Muscle layer of duodenum (tissue), 2 donors: ENCODE results near the gene ARHGAP28.

Experiments
- H3K27ac ChIP-seq: one replicate; pipeline ENCODE4 v1.7.0; 2013; ENCODE audit warnings: mild to moderate bottlenecking, low read length
- H3K27me3 ChIP-seq: one replicate; pipeline ENCODE4 v1.7.0; 2013; ENCODE audit warnings: low read depth, mild to moderate bottlenecking, control low read depth, low read length
- H3K36me3 ChIP-seq, 2 donors: one replicate each; pipeline ENCODE4 v1.7.0; 2013; ENCODE audit warnings: low read length in 2 of 2, control low read depth in 1 of 2, mild to moderate bottlenecking in 1 of 2; ENCODE audit not compliant: insufficient read depth in 2 of 2, control insufficient read depth in 1 of 2
- H3K4me1 ChIP-seq, 2 donors: one replicate each; pipeline ENCODE4 v1.7.0; 2013; ENCODE audit warnings: low read length in 2 of 2, mild to moderate bottlenecking in 2 of 2, control low read depth in 1 of 2, moderate library complexity in 1 of 2; ENCODE audit not compliant: insufficient read depth in 2 of 2, control insufficient read depth in 1 of 2
- H3K4me3 ChIP-seq, 2 donors: one replicate each; pipeline ENCODE4 v1.7.0; 2013; ENCODE audit warnings: low read length in 2 of 2, low read depth in 1 of 2, mild to moderate bottlenecking in 1 of 2
- H3K9me3 ChIP-seq, 2 donors: one replicate each; pipeline ENCODE4 v1.7.0; 2013; ENCODE audit warnings: low read length in 2 of 2, control low read depth in 1 of 2, mild to moderate bottlenecking in 1 of 2; ENCODE audit not compliant: control insufficient read depth in 1 of 2
- donor health status: healthy.

ARHGAP28 gene

DNA sequence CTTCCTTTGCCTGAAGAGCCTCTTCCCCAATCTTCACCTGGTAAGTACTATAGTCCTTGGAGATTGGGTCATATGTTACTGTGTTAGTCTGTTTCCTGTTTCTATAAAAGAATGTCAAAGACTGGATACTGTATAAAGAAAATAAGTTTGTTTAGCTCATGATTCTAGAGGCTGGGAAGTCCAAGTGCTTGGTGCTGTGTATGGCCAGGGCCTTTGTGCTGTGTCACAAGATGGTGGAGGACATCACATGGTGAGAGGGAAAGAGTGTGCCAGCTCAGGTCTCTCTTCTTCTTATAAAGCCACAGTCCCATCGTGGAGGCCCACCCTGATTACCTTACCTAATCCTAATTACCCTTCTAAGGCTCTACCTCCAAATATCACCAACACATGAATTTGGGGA, 20.9 kb downstream of the ARHGAP28 start:
- Histone ChIP-seq H3K9me3 (peaks cover 4 to 5% of the 10 kb centered on the region in 2 donors), H3K4me1 (peaks cover 0 to 8% of the 10 kb centered on the region in 2 donors), H3K27me3 (no peaks in the 10 kb centered on the region), H3K4me3 (no peak overlapping the region), H3K36me3 (no peaks in the 10 kb centered on the region), H3K27ac (no peak overlapping the region)

DNA sequence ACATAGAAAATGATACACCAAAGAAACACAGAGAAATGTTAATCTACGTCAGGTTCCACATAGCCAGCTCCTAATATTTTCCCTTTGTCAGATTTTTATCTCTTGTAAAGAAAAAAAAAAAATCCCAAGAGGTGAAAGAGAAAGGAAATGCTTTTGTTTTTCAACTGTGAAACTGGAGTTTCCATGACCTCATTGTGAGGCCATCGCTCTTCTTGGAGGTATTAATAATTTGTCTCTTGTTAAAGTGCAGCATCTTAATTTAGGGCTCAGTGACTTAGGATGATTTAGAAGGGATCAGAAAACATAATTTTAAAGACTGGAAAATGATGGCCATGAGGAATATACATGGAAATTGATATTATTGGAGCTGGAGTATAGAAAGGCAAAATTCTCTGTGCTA, 21.7 kb downstream of the ARHGAP28 start:
- Histone ChIP-seq H3K9me3 (peaks cover 4 to 5% of the 10 kb centered on the region in 2 donors), H3K36me3 (no peaks in the 10 kb centered on the region), H3K4me3 (no peak overlapping the region), H3K27me3 (no peaks in the 10 kb centered on the region), H3K27ac (no peak overlapping the region), H3K4me1 (peaks cover 0 to 8% of the 10 kb centered on the region in 2 donors)

DNA sequence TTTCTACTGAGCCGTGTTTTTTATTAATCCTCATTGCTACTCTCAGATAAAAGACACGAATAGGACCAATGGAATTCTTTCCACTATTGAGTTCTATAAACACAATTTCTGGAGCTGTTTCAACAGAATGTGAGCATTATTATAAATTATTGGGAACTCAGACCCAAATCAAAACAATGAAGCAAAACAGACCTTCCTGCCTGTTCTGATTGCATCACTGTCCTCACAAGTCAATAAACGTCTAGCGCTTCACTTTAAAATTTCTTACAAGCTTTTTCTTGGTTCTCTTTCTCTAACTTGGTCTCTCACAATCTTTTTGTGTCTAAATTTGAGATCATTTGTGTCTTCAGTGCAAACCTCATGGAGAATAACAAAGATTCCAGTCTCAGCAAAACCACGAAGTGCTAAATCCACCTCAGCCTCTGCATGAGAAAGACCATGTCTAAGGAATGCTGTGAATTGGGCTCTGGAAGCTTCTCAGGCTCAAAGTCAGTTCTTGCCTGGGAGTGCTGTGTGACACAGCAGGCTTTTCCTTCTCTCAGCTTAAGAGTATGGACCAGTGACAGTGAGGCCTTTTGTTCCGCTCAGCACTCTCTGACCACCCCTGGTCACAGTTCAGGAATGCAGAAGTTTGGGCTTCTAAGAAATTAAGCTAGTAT, 22.8 kb downstream of the ARHGAP28 start:
- Histone ChIP-seq H3K4me1 (peaks cover 0 to 8% of the 10 kb centered on the region in 2 donors), H3K27ac (no peak overlapping the region), H3K27me3 (no peaks in the 10 kb centered on the region), H3K36me3 (no peaks in the 10 kb centered on the region), H3K4me3 (no peak overlapping the region), H3K9me3 (peaks cover 4 to 5% of the 10 kb centered on the region in 2 donors)

DNA sequence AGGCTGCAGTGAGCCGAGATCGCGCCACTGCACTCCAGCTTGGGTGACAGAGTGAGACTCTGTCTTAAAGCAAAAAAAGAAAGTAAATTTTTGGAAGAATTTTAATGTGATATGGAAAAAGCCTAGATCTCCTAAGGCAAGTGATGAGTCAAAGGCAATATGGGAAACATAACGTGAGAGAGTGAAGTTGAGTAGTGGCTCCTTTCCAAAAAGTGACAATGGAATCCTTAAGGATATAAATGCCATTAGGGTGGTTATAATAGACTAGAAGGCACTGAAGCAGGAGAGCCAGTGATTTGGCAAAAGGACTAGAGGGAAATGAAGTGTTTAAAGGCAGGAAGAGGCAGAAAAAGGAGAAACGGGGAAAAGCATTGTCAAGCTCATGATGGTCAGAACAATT, 25.6 kb downstream of the ARHGAP28 start:
- H3K36me3 ChIP-seq = no peaks in the 10 kb centered on the region
- no peak overlapping the region for H3K27ac ChIP-seq
- H3K4me1 ChIP-seq = peaks cover 0 to 5% of the 10 kb centered on the region in 2 donors
- no peaks in the 10 kb centered on the region for H3K27me3 ChIP-seq
- H3K9me3 ChIP-seq = peaks cover 2 to 4% of the 10 kb centered on the region in 2 donors
- H3K4me3 ChIP-seq = no peak overlapping the region

DNA sequence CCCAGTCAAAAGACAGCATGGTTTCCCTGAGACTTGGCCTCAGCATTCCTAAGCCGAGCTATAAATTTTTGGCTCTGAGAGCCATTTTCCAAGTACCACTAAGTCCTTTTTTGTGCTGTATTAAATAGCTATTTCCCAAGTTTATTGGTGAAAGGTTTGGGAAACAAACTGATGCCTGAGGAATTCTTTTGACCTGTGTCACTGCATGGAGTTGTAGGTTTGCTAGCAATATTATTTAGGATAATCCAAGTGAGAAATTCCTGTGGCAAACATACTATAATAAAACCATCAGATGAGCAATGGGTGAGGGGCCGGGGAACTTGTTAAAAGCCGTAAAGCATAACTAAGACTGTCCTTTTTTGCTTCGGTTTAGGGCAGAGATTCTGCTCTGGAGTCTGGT, 28.4 kb downstream of the ARHGAP28 start:
- no peak overlapping the region for H3K4me3 ChIP-seq

DNA sequence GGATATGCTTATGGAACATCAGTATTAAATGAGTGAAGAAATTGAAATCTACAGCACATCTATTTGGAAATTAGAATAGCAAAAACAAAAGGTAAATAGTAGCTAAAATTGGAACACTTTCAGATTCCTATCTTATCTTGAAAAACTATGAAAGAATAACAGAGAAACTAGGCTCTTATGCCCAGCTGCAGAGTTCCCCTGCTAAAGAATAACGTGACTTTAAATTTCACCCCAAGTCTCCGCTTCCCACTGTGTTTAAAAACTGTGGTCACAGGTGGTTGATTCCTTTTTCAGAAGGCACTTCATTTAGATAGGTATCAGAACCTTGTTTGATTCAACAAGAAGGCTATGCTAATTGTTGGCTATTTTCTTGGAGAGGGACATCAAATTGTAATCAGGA, 30.1 kb downstream of the ARHGAP28 start:
- H3K4me1 ChIP-seq = no peaks in the 10 kb centered on the region
- H3K27ac ChIP-seq = no peak overlapping the region
- no peak overlapping the region for H3K4me3 ChIP-seq
- H3K36me3 ChIP-seq = no peaks in the 10 kb centered on the region
- H3K9me3 ChIP-seq = no peaks in the 10 kb centered on the region
- no peaks in the 10 kb centered on the region for H3K27me3 ChIP-seq

More for the DNA sequence above, 28.4 kb downstream of the ARHGAP28 start:
- no peaks in the 10 kb centered on the region for H3K27me3 ChIP-seq
- H3K4me1 ChIP-seq = no peaks in the 10 kb centered on the region
- no peak overlapping the region for H3K27ac ChIP-seq
- no peaks in the 10 kb centered on the region for H3K36me3 ChIP-seq
- H3K9me3 ChIP-seq = no peaks in the 10 kb centered on the region

DNA sequence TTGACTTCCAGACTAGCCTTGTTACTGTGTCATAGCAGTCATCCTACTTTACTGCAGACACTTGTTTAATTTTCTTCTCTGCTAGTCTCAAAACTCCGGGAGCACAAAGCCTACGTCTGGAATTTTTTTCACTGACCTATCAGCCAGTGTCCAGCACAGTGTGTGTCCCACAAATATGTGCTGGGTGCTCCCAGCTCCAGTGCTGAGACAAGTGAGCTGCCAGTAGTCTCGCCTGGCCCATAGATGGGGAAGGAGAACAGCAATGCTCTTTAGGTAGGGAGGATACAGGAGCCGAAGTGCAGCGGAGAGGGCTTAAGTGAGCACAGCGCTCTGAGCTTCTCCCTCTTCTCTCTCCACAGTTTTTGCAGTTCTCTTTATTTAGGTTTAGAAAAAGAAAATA, 34.0 kb downstream of the ARHGAP28 start:
- H3K27me3 ChIP-seq = no peaks in the 10 kb centered on the region
- no peaks in the 10 kb centered on the region for H3K36me3 ChIP-seq
- H3K4me3 ChIP-seq = no peak overlapping the region
- H3K27ac ChIP-seq = no peak overlapping the region
- no peaks in the 10 kb centered on the region for H3K4me1 ChIP-seq
- H3K9me3 ChIP-seq = peaks cover 0 to 3% of the 10 kb centered on the region in 2 donors

DNA sequence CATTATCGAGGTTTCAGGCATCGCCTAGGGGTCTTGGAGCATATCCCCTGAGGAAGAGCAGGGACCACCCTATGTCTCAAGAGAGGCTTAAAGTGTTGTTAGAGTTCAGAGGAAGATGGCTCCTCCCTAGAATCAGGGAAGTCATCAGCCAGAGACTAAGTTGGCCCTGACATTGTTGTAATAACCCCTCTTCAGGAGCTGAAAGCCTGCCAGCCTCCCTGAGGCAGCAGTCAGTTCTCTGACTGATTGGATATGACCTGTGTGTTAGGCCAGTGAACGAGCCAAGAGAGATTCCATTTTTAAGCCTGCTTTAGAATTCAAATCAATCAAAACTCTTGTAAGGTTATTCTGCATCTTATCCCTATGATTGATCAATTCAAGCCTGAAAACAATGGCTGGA, 34.9 kb downstream of the ARHGAP28 start:
- H3K9me3 ChIP-seq = peaks cover 0 to 3% of the 10 kb centered on the region in 2 donors
- no peaks in the 10 kb centered on the region for H3K4me1 ChIP-seq
- H3K4me3 ChIP-seq = no peak overlapping the region
- H3K27ac ChIP-seq = no peak overlapping the region
- no peaks in the 10 kb centered on the region for H3K27me3 ChIP-seq
- H3K36me3 ChIP-seq = no peaks in the 10 kb centered on the region

DNA sequence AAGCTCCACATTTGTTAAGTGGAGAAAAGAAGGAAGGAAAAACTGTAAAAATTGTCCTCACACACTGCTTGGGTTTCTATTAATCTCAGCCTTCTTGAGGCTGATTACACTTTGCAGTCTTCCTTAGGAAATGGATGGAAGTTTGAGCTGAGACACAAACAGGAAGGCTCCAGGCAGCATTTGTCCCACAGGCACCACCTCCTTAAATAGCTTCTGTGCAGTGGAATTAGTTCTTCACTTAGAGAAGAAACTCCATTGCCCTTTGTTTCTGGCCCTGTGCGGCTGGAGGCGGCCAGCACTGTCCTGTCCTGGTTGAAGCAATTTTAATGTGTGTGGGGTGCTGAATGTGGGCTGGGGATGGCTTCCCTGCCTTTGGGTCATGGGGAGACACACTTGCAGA, 44.3 kb downstream of the ARHGAP28 start:
- Histone ChIP-seq H3K4me3 (no peak overlapping the region), H3K36me3 (no peaks in the 10 kb centered on the region), H3K4me1 (no peaks in the 10 kb centered on the region), H3K27me3 (no peaks in the 10 kb centered on the region), H3K9me3 (no peaks in the 10 kb centered on the region), H3K27ac (no peak overlapping the region)

DNA sequence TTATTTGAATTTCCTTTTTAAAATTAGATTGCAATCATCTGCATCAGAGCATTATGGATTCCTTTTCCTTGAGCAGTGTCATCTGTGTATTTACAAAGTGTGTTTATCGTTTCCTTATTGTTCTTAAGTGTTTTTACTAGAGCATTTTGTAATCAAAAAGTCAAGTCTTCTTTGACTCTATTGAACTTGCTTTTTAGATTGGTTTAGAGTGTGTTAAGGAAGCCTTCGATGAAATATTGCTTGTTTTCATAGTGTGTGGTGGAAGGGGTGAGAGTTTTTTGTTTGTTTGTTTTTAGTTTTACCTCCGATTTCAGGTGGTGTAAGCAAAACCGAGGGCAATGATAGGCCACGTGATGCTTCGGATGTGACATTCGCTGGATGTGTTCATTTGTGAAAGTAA, 45.7 kb downstream of the ARHGAP28 start:
- no peak overlapping the region for H3K4me3 ChIP-seq
- no peaks in the 10 kb centered on the region for H3K9me3 ChIP-seq
- H3K4me1 ChIP-seq = no peaks in the 10 kb centered on the region
- H3K36me3 ChIP-seq = no peaks in the 10 kb centered on the region
- H3K27me3 ChIP-seq = no peaks in the 10 kb centered on the region
- H3K27ac ChIP-seq = peak overlapping the region; percentile 72

DNA sequence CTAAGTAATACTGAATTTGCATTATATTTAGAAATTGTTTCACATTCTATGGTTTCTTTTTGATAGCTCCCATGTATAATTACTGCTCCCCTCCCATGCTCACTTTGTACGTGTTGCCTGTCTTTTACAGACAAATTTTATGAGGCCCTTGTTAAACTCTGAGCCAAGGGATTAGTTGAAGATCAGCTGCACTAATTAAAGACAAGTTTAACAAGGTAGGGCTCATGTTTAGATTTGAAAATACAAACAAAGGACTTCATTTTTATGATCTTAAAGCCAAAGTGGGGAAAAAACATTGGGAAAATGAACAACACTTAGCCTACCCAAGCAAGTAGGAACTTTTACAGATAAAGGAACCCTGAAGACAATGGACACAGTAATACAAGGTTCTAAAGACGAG, 46.2 kb downstream of the ARHGAP28 start:
- Histone ChIP-seq H3K36me3 (no peaks in the 10 kb centered on the region), H3K27ac (peak overlapping the region; percentile 72), H3K4me3 (no peak overlapping the region), H3K4me1 (no peaks in the 10 kb centered on the region), H3K9me3 (no peaks in the 10 kb centered on the region), H3K27me3 (no peaks in the 10 kb centered on the region)

DNA sequence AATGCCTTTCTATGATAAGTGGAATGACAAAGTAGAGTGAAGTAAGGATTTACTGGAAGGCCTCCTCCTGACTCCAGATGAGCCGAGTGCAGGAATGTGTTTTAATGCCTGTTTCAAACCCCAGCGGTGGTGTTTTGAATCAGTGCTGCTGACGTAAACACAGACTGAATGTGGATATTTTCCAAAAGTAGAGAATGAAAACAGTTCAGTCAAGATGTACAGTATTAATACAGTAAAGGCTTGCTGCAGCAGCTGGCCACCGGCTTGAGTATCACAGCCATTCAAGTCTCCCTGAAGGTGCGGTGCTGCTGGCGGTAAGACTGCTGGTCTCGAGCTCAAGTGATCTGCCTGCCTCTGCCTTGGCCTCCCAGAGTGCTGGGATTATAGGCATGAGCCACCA, 46.7 kb downstream of the ARHGAP28 start:
- Histone ChIP-seq H3K9me3 (no peaks in the 10 kb centered on the region), H3K36me3 (no peaks in the 10 kb centered on the region), H3K4me3 (no peak overlapping the region), H3K4me1 (no peaks in the 10 kb centered on the region), H3K27ac (no peak overlapping the region), H3K27me3 (no peaks in the 10 kb centered on the region)
